RWPE2 (cell line): ENCODE data around the gene SPATA13.
"Not testable (repeated sequence)": the region's sequence is repeated elsewhere in the genome, so short reads cannot be mapped to it uniquely, and the experiment has no call there.

Experiments
- ATAC-seq: fragments of 200-7000 bp; cut with Tn5 transposase; 3 replicates; pipeline ENCODE4 v1.9.1; 2021; ENCODE audit warnings: low read depth
- DNase-seq: peaks from one replicate; pipeline ENCODE4 v3.0.0-alpha.2; 2020; ENCODE audit warnings: low spot score
- H3K27ac ChIP-seq: fragments of 450-650 bp; 2 replicates; pipeline ENCODE4 v1.5.1; 2017; ENCODE audit warnings: mild to moderate bottlenecking; ENCODE audit not compliant: poor library complexity, severe bottlenecking
- H3K27me3 ChIP-seq: fragments of 250-450 bp; sonication (Bioruptor Pico); 2 replicates; pipeline ENCODE4 v1.5.1; 2021; ENCODE audit warnings: mild to moderate bottlenecking, moderate library complexity; ENCODE audit not compliant: insufficient read depth, poor library complexity, severe bottlenecking
- H3K36me3 ChIP-seq: fragments of 250-450 bp; sonication (Bioruptor Pico); 2 replicates; pipeline ENCODE4 v1.5.1; 2020; ENCODE audit warnings: low read depth, mild to moderate bottlenecking, moderate library complexity
- H3K4me1 ChIP-seq: fragments of 250-450 bp; sonication (Bioruptor Pico); 2 replicates; pipeline ENCODE4 v1.5.1; 2021; ENCODE audit warnings: mild to moderate bottlenecking, moderate library complexity; ENCODE audit not compliant: insufficient read depth, poor library complexity, severe bottlenecking
- H3K4me3 ChIP-seq: fragments of 250-450 bp; sonication (Bioruptor Pico); 2 replicates; pipeline ENCODE4 v1.5.1; 2021; ENCODE audit warnings: mild to moderate bottlenecking, moderate library complexity; ENCODE audit not compliant: severe bottlenecking
- H3K9me3 ChIP-seq: fragments of 250-450 bp; sonication (Bioruptor Pico); 2 replicates; pipeline ENCODE4 v1.5.1; 2021; ENCODE audit warnings: mild to moderate bottlenecking, moderate library complexity; ENCODE audit not compliant: severe bottlenecking
- CTCF ChIP-seq: fragments of 450-650 bp; IDR thresholded peaks from one replicate; pipeline ENCODE4 v1.5.1; 2017; ENCODE audit warnings: mild to moderate bottlenecking, moderate library complexity; ENCODE audit not compliant: poor library complexity, severe bottlenecking

SPATA13 gene

GRCh38 chr13:24323036-24323738 lies 162.7 kb downstream of the SPATA13 start:
- DNase-seq (no peak), ATAC-seq (no peak)
- TF ChIP-seq CTCF, result no peak
- H3K27me3 ChIP-seq, result peaks cover 5% of the 10 kb centered on the region
- no peak overlapping the region for H3K4me3 ChIP-seq
- H3K27ac ChIP-seq, result no peak overlapping the region
- H3K4me1 ChIP-seq, result no peaks in the 10 kb centered on the region
- H3K9me3 ChIP-seq, result no peaks in the 10 kb centered on the region
- H3K36me3 ChIP-seq, result no peaks in the 10 kb centered on the region

- no peak overlapping the region for H3K4me3 ChIP-seq
- no peaks in the 10 kb centered on the region for H3K36me3 ChIP-seq
- no peak overlapping the region for H3K27ac ChIP-seq
- no peak for TF ChIP-seq CTCF
- ATAC-seq, result no peak
- peaks cover 7% of the 10 kb centered on the region for H3K27me3 ChIP-seq
- no peaks in the 10 kb centered on the region for H3K4me1 ChIP-seq
- no peak for DNase-seq
- no peaks in the 10 kb centered on the region for H3K9me3 ChIP-seq
These were observed 163.2 kb downstream of the SPATA13 start for GRCh38 chr13:24323739-24324075.

- H3K27ac ChIP-seq, H3K9me3 ChIP-seq, H3K36me3 ChIP-seq, H3K4me1 ChIP-seq, DNase-seq, ATAC-seq, H3K4me3 ChIP-seq, H3K27me3 ChIP-seq: not testable (repeated sequence)
These were observed 167.1 kb downstream of the SPATA13 start for GRCh38 chr13:24327598-24327997.

- H3K36me3 ChIP-seq, result no peaks in the 10 kb centered on the region
- DNase-seq (no peak), ATAC-seq (0 out of 3 replicates have a peak, but pooled peaks have one; percentile 21)
- TF ChIP-seq CTCF, result no peak
- no peaks in the 10 kb centered on the region for H3K4me1 ChIP-seq
- no peak overlapping the region for H3K27ac ChIP-seq
- peaks cover 7% of the 10 kb centered on the region for H3K27me3 ChIP-seq
- no peaks in the 10 kb centered on the region for H3K9me3 ChIP-seq
- no peak overlapping the region for H3K4me3 ChIP-seq
These were observed 167.6 kb downstream of the SPATA13 start for GRCh38 chr13:24328145-24328544.

- ATAC-seq (no peak), DNase-seq (no peak)
- Histone ChIP-seq H3K9me3 (no peaks in the 10 kb centered on the region), H3K4me1 (no peaks in the 10 kb centered on the region), H3K27me3 (no peaks in the 10 kb centered on the region), H3K27ac (no peak overlapping the region), H3K36me3 (no peaks in the 10 kb centered on the region), H3K4me3 (no peak overlapping the region)
- no peak for TF ChIP-seq CTCF
These were observed 178.2 kb downstream of the SPATA13 start for GRCh38 chr13:24338721-24339120.
